ENCODE results near the gene COL4A6. TPM values are rescaled to one million over a fixed set of nuclear protein-coding genes. Genes with fewer than 3 reads are reported as not detected.

COL4A6 gene
- total and polyA plus RNA-seq, 8 donors = 0.58 to 30.8 (median 9.0) TPM

- no peaks in the 10 kb centered on the region for H3K4me1 ChIP-seq
- DNase-seq = no peak
- WGBS, 5 donors = 20 to 45% (median 39%) methylated on average over 2 of the region's 2 CpGs
- TF ChIP-seq, protein P1, sequence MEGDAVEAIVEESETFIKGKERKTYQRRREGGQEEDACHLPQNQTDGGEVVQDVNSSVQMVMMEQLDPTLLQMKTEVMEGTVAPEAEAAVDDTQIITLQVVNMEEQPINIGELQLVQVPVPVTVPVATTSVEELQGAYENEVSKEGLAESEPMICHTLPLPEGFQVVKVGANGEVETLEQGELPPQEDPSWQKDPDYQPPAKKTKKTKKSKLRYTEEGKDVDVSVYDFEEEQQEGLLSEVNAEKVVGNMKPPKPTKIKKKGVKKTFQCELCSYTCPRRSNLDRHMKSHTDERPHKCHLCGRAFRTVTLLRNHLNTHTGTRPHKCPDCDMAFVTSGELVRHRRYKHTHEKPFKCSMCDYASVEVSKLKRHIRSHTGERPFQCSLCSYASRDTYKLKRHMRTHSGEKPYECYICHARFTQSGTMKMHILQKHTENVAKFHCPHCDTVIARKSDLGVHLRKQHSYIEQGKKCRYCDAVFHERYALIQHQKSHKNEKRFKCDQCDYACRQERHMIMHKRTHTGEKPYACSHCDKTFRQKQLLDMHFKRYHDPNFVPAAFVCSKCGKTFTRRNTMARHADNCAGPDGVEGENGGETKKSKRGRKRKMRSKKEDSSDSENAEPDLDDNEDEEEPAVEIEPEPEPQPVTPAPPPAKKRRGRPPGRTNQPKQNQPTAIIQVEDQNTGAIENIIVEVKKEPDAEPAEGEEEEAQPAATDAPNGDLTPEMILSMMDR (IDR thresholded peaks at IDR 0.05) = no peak
- no peak for TF ChIP-seq POLR2AphosphoS5 (IDR thresholded peaks at IDR 0.05)
- no peak for TF ChIP-seq EP300 (IDR thresholded peaks at IDR 0.05)
- TF ChIP-seq POLR2A (IDR thresholded peaks at IDR 0.05) = no peak
- no peaks in the 10 kb centered on the region for H3K36me3 ChIP-seq
- H3K27ac ChIP-seq = no peak overlapping the region
- no peaks in the 10 kb centered on the region for H3K27me3 ChIP-seq
- intact Hi-C loops (cut with DNase I; ENCODE audit: low total_unique reads) = no loop called here
- no peak overlapping the region for H3K4me3 ChIP-seq
- peaks cover 0 to 5% (median 0%) of the 10 kb centered on the region in 4 donors for H3K9me3 ChIP-seq
Measured at GRCh38 chrX:108264376-108264775, 173.8 kb downstream of the COL4A6 start.

GRCh38 chrX:108261549-108262203, 176.5 kb downstream of the COL4A6 start:
- no peak overlapping the region for H3K4me3 ChIP-seq
- no peak overlapping the region for H3K27ac ChIP-seq
- TF ChIP-seq POLR2A (IDR thresholded peaks at IDR 0.05) (no peak), POLR2AphosphoS5 (IDR thresholded peaks at IDR 0.05) (no peak), EP300 (IDR thresholded peaks at IDR 0.05) (no peak)
- TF ChIP-seq, protein P1 (IDR thresholded peaks at IDR 0.05) = no peak
- no peaks in the 10 kb centered on the region for H3K36me3 ChIP-seq
- DNase-seq = peak in 1 of 2 donors; percentile 20
- H3K9me3 ChIP-seq = peaks cover 0 to under 1% (median 0%) of the 10 kb centered on the region in 4 donors
- no peaks in the 10 kb centered on the region for H3K4me1 ChIP-seq
- intact Hi-C loops (cut with DNase I; ENCODE audit: low total_unique reads) = no loop called here
- no peaks in the 10 kb centered on the region for H3K27me3 ChIP-seq

- WGBS, 5 donors = 60 to 77% (median 65%) methylated on average over 5 of the region's 5 CpGs
- TF ChIP-seq POLR2A (IDR thresholded peaks at IDR 0.05) (no peak), EP300 (IDR thresholded peaks at IDR 0.05) (no peak), POLR2AphosphoS5 (IDR thresholded peaks at IDR 0.05) (no peak)
- TF ChIP-seq, protein P1 (IDR thresholded peaks at IDR 0.05) = no peak
- H3K27ac ChIP-seq = no peak overlapping the region
Measured at GRCh38 chrX:108257556-108257955, 180.7 kb downstream of the COL4A6 start.

GRCh38 chrX:108254636-108255035, 183.6 kb downstream of the COL4A6 start:
- TF ChIP-seq POLR2A (IDR thresholded peaks at IDR 0.05) (no peak), EP300 (IDR thresholded peaks at IDR 0.05) (no peak)
- TF ChIP-seq, protein P1 (IDR thresholded peaks at IDR 0.05) = no peak
- intact Hi-C loops (cut with DNase I; ENCODE audit: low total_unique reads) = no loop called here

More at GRCh38 chrX:108257556-108257955, 180.7 kb downstream of the COL4A6 start:
- Histone ChIP-seq H3K4me1 (no peaks in the 10 kb centered on the region), H3K9me3 (peaks cover 0 to 6% (median 3%) of the 10 kb centered on the region in 4 donors), H3K27me3 (no peaks in the 10 kb centered on the region), H3K4me3 (no peak overlapping the region), H3K36me3 (no peaks in the 10 kb centered on the region)
- DNase-seq = no peak
- intact Hi-C loops (cut with DNase I; ENCODE audit: low total_unique reads) = no loop called here

More at GRCh38 chrX:108254636-108255035, 183.6 kb downstream of the COL4A6 start:
- H3K4me3 ChIP-seq = no peak overlapping the region
- H3K4me1 ChIP-seq = no peaks in the 10 kb centered on the region
- DNase-seq = no peak
- peaks cover 0 to 12% (median 4%) of the 10 kb centered on the region in 4 donors for H3K9me3 ChIP-seq
- H3K27me3 ChIP-seq = no peaks in the 10 kb centered on the region
- no peaks in the 10 kb centered on the region for H3K36me3 ChIP-seq
- H3K27ac ChIP-seq = no peak overlapping the region
